SW480 (cell line): ENCODE results near the gene MSL1.

Experiments
- DNase-seq: peaks from one replicate; pipeline ENCODE4 v3.0.0-alpha.2; 2016; ENCODE audit warnings: low spot score

Gene MSL1, protein sequence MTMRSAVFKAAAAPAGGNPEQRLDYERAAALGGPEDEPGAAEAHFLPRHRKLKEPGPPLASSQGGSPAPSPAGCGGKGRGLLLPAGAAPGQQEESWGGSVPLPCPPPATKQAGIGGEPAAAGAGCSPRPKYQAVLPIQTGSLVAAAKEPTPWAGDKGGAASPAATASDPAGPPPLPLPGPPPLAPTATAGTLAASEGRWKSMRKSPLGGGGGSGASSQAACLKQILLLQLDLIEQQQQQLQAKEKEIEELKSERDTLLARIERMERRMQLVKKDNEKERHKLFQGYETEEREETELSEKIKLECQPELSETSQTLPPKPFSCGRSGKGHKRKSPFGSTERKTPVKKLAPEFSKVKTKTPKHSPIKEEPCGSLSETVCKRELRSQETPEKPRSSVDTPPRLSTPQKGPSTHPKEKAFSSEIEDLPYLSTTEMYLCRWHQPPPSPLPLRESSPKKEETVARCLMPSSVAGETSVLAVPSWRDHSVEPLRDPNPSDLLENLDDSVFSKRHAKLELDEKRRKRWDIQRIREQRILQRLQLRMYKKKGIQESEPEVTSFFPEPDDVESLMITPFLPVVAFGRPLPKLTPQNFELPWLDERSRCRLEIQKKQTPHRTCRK

DNA sequence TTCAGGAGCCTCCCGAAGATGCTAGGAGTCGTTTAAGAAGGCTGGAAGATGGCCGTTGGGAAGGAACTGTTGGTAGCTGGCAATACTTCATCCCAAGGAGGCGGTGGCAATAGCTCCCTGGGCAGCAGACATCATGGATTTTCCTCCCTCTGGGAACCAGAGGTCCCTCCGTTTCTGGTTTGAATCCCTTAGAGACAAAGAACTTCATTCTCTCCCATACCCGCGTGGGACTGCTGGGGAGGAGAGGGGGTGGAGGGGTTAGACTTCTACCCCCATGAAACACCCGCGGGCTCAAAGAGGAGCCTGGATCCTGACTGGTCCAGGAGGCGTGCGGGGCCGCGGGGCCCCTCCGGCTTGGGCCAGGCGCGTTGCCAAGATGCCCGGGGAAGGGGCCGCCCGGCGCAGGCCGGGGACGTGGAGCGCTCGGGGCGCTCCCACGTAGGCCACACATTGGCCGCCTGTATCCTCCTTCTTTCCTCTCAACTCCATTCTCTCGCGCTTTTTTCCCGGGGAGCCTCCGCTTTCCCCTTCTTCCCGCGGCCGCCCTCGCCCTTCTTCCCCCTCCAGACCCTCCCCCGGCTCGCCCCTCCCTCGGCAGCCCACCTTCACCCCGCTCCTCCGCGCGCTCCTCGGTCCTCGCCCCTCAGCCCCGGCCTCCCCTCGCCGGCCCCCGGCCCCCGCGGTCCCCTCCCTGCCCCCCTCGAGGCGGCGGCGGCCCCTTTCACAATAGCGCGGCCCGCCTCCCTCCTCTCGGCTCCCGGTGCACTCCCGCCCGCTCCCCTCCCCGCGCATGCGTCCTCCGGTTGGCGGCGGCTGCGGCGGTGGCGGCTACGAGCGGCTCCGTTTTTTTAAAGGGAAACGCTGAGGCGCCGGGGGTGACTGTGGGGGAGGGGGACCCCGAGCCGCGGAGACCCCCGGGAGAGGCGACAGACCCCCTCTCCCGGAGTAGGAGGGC lies at the start of gene MSL1:
TSS of gene MSL1 (plus strand) at position 791 of the 955 bp plus-strand sequence. CDS start 642 bp downstream, outside the sequence.
- peak; percentile 76 for DNase-seq

DNA sequence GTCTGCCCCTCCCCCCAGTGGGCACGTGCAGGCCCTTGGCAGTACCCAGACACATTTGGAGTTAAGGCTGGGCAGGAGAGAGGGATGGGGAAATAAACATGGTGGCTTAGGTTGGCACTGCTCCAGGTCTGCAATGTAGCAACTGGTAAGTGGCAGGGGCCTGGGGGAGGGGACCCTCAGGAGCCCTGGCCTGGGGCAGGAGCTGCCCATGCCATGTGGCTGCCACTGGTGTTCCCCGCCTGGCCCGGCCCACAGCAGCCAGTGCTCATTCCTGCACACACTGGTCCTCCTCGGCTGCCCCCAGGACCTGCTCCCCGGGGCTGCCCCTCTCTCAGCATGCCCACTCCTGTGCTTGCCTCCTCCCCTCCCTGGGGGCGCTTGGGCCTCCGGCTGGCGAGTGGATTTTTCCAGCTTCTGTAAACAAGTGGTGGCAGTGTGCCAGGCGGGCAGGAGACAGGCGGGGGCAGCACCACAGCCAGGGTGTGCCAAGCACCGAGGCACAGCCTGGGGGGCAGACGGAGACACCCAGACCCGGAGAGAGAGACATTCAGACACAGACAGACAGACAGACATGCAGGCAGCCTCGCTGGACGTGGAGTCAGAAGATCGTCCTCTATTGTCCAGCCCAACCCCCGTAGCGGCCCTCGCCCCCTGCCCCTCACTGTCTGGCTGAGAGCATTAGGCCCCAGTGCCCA lies 49.6 kb upstream of the MSL1 start:
- DNase-seq: peak; percentile 72

DNA sequence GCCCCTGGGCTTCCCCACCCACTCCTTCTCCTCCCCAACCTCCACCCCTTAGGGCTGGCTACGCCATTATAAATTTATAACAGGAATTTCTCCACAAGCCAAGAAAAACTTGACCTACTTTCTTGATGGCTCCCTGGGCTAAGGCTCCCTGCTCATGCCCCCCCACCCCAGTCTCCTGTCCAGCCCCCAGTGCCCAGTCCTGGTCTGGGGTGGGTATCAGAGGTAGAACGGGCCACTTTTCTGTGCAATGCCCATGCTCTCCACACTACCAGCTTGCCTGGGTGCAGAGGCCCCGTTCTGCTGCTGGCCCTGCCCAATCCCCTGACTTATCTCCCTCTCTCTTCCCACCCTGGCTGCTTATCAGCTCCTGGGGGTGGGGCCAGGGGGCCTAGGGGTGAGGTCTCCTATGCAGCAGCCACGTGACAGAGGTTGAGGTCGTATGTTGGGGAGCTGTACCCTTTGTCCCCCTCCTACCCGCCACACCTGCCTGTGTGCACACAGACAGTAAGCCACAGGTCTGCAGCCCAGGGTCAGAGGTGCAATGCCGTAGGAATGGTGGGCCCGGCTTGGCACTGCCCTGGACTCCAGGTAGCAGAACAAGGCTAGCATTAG lies 48.9 kb upstream of the MSL1 start:
- no peak for DNase-seq

DNA sequence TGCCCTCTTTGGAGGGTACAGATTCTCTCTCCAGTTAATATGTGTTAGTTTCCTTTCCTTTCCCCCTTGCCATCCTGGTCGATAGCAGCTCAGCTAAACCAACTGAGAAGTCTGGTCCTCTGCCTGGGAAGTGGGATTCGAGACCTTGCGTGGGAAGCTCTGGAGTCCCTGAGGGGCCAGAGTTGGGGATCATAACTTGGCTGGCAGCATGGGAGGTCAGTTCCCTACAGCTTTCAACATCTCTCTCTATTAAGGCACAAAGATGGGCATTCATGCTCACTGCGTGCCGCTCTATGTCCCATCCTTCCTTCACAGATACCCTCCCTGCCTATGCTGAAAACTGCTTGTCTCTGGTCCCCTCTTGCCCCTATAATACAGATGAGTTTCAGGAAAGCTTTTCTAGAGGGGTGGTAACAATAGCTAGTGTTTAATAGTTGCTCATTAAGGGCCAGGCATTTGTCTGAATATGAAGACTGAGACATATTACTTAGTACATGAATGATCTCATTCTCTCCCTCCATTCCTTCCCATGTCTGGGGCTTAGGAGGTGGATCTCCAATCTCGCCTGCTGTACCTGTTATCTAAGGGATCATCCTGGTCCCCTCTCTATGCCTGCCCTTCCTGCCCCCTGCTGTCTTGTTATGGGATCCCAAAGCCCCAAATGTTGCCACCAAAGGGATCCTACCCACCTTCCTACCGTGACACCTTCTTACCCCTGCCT lies 48.2 kb upstream of the MSL1 start:
- DNase-seq: no peak

DNA sequence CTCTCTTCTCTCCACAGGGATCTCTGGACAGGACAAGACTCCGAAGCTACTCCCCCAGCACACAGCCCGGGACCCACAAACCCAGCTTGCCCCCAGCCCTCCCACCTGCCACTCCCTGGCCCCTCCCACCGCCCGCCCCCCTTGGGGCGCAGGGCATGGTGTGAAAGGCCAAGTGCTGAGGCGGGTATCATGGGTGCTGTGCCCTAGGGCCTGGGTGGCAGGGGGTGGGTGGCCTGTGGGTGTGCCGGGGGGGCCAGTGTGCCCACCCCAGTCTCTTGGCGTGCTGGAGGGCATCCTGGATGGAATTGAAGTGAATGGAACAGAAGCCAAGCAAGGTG lies 47.6 kb upstream of the MSL1 start:
- DNase-seq: no peak

DNA sequence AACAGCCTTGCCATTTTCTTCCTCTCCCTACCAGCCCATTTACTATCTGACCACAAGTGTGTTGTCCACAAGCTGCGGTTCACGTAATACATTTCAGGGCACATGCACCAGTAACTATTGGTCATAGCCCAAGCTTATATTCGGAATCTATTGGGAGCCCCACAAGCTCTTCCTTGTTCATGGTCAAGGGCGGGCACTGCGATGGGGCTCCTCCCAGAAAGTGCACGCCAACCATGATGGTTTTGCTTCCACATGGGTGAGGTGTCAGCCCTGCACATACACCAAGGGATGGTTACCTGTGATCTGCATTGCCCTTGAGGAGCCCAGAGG lies 46.9 kb upstream of the MSL1 start:
- no peak for DNase-seq

DNA sequence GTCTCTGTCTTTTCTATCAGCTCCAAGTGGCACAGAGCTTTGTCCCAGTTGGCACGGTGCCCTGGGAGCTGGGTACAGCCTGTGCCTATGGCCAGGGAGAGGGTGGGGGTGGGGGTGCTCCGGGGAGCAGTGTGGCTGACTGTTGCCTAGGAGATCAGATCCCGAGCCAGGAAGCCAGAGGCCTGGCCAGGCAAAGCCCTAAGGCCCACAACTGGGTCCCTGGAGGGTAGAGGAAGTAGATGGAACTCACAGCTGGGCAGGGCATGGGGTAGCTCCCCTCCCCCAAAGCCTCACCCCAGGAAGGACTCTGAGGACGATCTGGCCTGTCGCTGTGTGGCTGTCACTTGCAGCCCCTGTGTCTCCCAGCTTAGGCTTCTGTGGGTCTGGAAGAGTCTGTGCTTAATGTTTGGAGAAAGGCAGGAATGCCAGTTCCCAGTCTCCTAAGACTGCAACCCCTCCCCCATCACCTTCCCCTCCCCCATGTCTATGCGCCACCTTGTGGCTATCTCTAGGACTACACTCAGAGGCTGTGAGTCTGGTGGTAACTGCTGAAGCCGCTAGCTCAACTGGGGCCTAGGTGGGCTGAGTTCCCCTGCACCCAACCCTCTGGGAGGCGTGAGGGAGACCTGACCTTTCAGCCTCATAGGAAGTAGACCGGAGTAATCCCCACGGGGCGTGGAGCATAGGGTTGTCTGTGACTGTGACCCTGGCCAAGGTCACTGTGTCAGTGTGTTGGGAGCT lies 46.4 kb upstream of the MSL1 start:
- DNase-seq: no peak

DNA sequence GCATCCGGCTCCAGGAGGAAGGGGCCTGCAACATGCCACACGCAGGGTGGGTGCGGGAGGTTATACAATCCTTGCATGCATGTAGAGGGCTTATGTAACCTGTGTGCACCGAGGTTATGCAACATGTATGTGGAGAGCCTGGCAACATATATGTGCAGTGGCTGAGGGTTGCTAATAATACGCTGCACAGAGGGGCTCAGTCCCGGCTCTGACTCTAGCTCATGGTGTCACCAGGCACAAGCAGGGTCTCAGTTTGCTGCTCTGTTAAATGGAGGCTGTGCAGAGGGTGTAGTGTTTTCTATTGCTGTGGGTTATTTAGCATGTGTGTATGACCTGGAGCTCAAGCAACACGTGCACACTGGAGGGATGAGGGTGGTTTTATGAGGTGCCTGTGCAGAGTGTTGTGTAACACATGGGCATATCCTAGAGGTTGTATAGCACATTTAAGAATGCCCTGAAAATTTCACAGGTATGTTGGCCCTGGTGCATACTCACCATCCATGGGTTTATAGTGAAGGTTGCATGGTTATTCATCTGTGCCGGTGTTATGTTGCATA lies 45.8 kb upstream of the MSL1 start:
- no peak for DNase-seq

DNA sequence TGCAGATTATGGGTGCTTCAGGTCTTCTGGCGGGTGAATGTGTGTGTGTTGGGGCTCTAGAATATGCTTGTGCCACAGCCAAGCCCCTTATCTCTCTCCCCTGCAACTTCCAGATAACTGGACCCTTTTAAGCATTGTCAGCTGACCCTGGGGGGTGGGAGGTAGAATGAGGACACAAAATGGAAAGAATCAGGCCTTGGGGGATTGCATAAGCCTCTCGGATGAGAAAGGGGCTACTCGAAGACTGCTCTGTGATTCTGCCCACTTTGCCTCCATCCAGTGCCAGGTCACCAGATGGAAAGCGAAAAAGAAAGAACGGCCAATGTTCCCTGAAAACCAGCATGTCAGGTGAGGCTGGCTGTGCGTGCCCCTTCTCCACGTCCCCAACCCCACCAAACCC lies 45.2 kb upstream of the MSL1 start:
- no peak for DNase-seq

DNA sequence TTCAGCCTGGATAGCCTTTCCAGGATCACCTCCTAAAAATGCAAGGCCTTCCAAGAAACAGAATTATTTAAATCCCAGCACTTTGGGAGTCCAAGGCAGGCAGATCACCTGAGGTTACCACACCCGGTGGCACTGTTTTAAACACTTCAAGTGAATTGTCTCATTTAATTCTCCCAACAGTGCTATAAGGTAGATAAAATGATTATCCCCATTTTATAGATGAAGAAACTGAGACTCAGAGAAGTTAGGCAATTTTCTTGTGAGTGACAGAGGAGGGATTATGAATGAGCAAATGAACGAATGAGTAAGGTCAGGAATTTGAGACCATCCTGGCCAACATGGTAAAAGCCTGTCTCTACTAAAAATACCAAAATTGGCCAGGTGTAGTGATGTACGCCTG lies 42.2 kb upstream of the MSL1 start:
- no peak for DNase-seq

DNA sequence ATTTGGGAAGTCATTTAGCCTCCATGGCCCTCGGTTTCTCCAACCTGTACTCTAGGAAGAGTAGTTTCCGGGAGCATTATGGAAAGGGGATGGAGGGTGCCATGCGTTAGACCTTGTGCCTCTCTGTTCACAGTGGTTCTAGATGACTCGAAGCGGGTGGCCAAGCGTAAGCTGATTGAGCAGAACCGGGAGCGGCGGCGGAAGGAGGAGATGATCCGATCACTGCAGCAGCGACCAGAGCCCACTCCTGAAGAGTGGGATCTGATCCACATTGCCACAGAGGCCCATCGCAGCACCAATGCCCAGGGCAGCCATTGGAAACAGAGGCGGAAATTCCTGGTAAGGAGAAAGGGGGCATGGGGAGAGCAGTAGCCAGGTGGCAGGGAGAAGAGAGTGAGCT lies 37.3 kb upstream of the MSL1 start:
- no peak for DNase-seq

DNA sequence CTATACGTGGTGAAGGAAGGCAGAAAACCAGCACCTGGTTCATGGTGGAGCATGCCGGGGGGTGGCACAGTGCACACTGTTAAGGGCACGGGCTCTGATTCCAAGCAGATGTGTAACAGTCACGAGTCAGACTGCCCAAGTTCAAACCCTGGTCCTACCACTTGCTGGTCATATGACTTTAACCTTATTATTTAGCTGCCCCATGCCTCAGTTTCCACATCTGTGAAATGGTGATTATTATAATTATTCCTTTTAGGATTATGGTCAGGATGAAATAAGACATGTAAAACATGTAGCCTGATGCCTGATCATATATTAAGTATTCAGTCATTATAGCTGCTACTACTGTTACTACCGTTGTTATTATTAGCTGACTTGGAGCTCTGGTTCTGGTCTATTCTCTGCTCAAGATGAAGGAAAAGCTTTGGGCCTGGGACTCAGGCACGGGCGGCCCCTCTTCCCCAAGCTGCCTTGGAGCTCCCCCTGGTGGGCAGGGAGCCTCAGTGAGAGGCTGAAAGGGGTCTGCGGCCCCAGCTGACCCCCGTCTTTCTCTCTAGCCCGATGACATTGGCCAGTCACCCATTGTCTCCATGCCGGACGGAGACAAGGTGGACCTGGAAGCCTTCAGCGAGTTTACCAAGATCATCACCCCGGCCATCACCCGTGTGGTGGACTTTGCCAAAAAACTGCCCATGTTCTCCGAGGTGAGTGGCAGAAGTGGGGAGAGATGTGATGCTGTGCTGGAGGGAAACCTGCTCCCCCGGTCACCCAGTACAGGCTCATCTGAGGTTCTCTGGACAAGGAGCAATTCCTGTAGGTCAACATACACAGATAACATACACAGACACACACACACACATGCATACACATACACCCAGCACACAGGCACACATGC lies 35.4 kb upstream of the MSL1 start:
- no peak for DNase-seq

DNA sequence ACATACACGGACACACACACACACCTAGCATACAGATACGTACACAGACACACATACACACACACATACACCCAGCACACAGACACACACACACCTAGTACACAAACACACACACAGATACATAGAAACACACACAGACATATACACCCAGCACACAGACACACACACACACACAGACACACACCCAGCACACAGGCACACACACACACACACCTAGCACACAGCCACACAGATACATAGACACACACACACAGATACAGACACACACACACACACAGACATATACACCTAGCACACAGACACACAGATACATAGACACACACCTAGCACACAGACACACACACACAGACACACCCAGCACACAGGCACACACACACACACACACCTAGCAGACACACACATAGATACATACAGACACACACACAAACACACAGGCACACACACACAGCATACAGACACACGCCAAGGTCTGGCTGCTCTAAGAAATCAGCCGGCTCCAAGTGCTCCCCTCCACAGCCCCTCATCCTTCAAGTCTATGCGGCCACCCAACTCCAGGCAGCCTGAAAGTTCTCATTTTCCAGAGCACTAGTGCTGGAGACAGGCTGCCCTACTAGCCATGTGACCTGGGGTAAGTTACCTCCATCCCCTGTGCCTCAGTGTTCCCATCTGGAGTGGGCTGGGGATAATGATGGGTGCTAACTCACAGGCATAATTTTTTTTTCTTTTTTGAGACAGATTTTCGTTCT lies 34.5 kb upstream of the MSL1 start:
- no peak for DNase-seq

DNA sequence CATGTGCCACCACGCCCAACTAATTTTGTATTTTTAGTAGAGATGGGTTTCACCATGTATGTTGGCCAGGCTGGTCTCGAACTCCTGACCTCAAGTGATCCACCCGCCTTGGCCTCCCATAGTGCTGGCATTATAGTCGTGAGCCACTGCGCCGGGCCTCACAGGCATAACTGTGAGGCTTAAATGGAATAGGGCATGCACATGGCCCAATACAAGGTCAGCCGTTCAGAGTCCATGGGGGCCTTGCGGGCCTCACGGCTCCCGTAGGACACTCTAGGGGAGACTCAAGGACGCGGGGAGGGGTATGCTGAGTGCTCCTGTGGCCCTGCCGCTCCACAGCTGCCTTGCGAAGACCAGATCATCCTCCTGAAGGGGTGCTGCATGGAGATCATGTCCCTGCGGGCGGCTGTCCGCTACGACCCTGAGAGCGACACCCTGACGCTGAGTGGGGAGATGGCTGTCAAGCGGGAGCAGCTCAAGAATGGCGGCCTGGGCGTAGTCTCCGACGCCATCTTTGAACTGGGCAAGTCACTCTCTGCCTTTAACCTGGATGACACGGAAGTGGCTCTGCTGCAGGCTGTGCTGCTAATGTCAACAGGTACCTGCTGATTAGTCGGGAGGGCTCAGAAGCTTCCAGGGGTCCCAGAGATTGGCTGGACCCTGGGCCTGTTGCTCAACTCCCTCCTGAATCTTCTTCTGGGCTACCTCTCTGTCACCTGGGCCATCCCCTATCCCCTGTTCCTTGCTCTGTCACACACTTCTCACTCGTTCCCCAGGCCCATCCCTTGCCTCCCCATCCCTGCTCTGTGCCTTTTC lies 33.7 kb upstream of the MSL1 start:
- no peak for DNase-seq

DNA sequence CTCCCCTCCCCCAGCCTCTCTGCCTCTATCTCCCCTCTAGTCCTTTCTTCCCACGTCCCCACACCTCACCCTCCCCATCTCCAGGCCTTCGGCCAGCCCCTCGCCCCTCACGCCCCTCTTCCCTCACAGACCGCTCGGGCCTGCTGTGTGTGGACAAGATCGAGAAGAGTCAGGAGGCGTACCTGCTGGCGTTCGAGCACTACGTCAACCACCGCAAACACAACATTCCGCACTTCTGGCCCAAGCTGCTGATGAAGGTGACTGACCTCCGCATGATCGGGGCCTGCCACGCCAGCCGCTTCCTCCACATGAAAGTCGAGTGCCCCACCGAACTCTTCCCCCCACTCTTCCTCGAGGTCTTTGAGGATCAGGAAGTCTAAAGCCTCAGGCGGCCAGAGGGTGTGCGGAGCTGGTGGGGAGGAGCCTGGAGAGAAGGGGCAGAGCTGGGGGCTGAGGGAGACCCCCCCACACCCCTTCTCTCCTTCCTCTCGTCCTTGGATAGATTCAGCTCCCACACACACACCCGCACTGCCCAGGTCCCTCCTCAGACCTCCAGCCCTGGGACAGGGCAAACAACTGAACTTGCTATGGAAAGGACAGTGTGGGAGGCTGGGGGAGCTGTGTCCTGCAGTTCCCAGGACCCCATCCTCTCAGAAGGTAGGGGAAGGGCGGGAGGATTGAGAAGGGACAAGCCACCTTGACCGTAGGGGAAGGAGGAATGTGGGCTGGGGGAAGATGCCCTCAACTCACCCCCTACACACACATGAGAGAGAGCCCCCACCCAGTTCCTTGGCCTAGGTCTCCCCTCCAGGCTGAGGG lies 32.5 kb upstream of the MSL1 start:
- DNase-seq: no peak
